Sigmoid colon (tissue), 7 donors: ENCODE results near the gene SELENOF. TPM values are rescaled to one million over a fixed set of nuclear protein-coding genes. Genes with fewer than 3 reads are reported as not detected.

Source experiments
- DNase-seq: peaks from one replicate; pipeline ENCODE4 v3.0.0-alpha.2; 2019
- H3K27ac ChIP-seq, 4 donors: fragments of 200-600 bp; sonication (generic); one replicate each; pipeline ENCODE4 v1.5.1; 2016 to 2019; ENCODE audit warnings: mild to moderate bottlenecking in 1 of 4
- H3K27me3 ChIP-seq, 3 donors: fragments of 200-600 bp; sonication (generic); one replicate each; pipeline ENCODE4 v1.5.1; 2019; ENCODE audit warnings: mild to moderate bottlenecking in 1 of 3
- H3K36me3 ChIP-seq, 4 donors: fragments of 200-600 bp; sonication (generic); one replicate each; pipeline ENCODE4 v1.5.1; 2016 to 2019
- H3K4me1 ChIP-seq, 4 donors: fragments of 200-600 bp; sonication (generic); one replicate each; pipeline ENCODE4 v1.5.1; 2017 to 2019
- H3K4me3 ChIP-seq, 4 donors: fragments of 200-600 bp; sonication (generic); one replicate each; pipeline ENCODE4 v1.5.1; 2017 to 2019; ENCODE audit warnings: mild to moderate bottlenecking in 2 of 4, moderate library complexity in 1 of 4
- H3K9me3 ChIP-seq, 4 donors: fragments of 200-600 bp in 3 of 4; sonication (generic) in 3 of 4; one replicate each; pipeline versions ENCODE4 v1.5.1 to v1.6.1; 2013 to 2019
- CTCF ChIP-seq, 4 experiments: fragments of 450-650 bp in 3 of 4; fragments of 200-600 bp in 1 of 4; IDR thresholded peaks; one replicate each; pipeline ENCODE4 v1.5.1; 2016 to 2019; ENCODE audit warnings: antibody characterized with exemption in 4 of 4, mild to moderate bottlenecking in 3 of 4, moderate library complexity in 2 of 4
- EP300 ChIP-seq, 4 donors: sonication (generic); formaldehyde crosslinking; IDR thresholded peaks; one replicate each; pipeline ENCODE4 v1.6.1; 2017; ENCODE audit warnings: antibody characterized with exemption in 4 of 4
- POLR2A ChIP-seq, 2 donors: fragments of 450-650 bp; IDR thresholded peaks; one replicate each; pipeline ENCODE4 v1.6.1; 2016; ENCODE audit warnings: antibody characterized with exemption in 2 of 2, mild to moderate bottlenecking in 2 of 2, moderate library complexity in 2 of 2
- POLR2AphosphoS5 ChIP-seq, 4 donors: sonication (generic); formaldehyde crosslinking; IDR thresholded peaks; one replicate each; pipeline ENCODE4 v1.6.1; 2017; ENCODE audit warnings: antibody characterized with exemption in 4 of 4
- WGBS, 2 donors: extraction: QIAGEN DNeasy Blood & Tissue Kit; methylation state at CpG; one replicate each; pipeline ENCODE4 v1.1.7; 2013; 5-methylcytosine and 5-hydroxymethylcytosine counted together
- intact Hi-C: fragments of 100-400 bp; cut with DNase I; formaldehyde crosslinking; loops from one replicate; pipeline ENCODE4 v1.15.1; 2023
- polyA plus RNA-seq, 3 donors: library from polyadenylated mRNA; stranded (reverse); fragments of 200-250 nt; gene quantifications; one replicate each; pipeline ENCODE4 v1.2.3, GENCODE V29; 2013
- total RNA-seq, 4 donors: library from RNA; depleted of rRNA; stranded (reverse); fragments of >200 nt; gene quantifications; one replicate each; pipeline ENCODE4 v1.1.0, GENCODE V29; 2016
- donor health status: healthy with polysubstance abuse.
- donor health status: Bipolar disorder and iron deficiency.
- donor health status: healthy.

The SELENOF gene
- total and polyA plus RNA-seq, 7 donors = 66.7 to 128 (median 77.0) TPM

- no peak for DNase-seq
- H3K27ac ChIP-seq = no peak overlapping the region
- WGBS, 2 donors = 97 to 98% methylated on average over 2 of the region's 2 CpGs
- no peaks in the 10 kb centered on the region for H3K36me3 ChIP-seq
- no peaks in the 10 kb centered on the region for H3K27me3 ChIP-seq
- intact Hi-C loops = no loop called here
- no peak for TF ChIP-seq POLR2A (IDR thresholded peaks at IDR 0.05)
- no peak for TF ChIP-seq CTCF (IDR thresholded peaks at IDR 0.05)
- no peak for TF ChIP-seq POLR2AphosphoS5 (IDR thresholded peaks at IDR 0.05)
- TF ChIP-seq EP300 (IDR thresholded peaks at IDR 0.05) = no peak
- no peak overlapping the region for H3K4me3 ChIP-seq
- no peaks in the 10 kb centered on the region for H3K4me1 ChIP-seq
- no peaks in the 10 kb centered on the region for H3K9me3 ChIP-seq
Observed at GRCh38 chr1:86860020-86860419, 53.9 kb downstream of the SELENOF start.

GRCh38 chr1:86858524-86859261 is 55.2 kb downstream of the SELENOF start:
- no peaks in the 10 kb centered on the region for H3K4me1 ChIP-seq
- no peak for DNase-seq
- intact Hi-C loops = no loop called here
- H3K36me3 ChIP-seq = no peaks in the 10 kb centered on the region
- no peak overlapping the region for H3K4me3 ChIP-seq
- WGBS, 2 donors = 92 to 98% methylated on average over 3 of the region's 3 CpGs
- H3K27me3 ChIP-seq = no peaks in the 10 kb centered on the region
- TF ChIP-seq EP300 (IDR thresholded peaks at IDR 0.05) = no peak
- no peak for TF ChIP-seq POLR2AphosphoS5 (IDR thresholded peaks at IDR 0.05)
- TF ChIP-seq CTCF (IDR thresholded peaks at IDR 0.05) = no peak
- no peak for TF ChIP-seq POLR2A (IDR thresholded peaks at IDR 0.05)
- H3K27ac ChIP-seq = no peak overlapping the region
- H3K9me3 ChIP-seq = no peaks in the 10 kb centered on the region

- Histone ChIP-seq H3K27me3 (no peaks in the 10 kb centered on the region), H3K4me1 (no peaks in the 10 kb centered on the region), H3K36me3 (no peaks in the 10 kb centered on the region), H3K9me3 (no peaks in the 10 kb centered on the region), H3K27ac (no peak overlapping the region), H3K4me3 (no peak overlapping the region)
- no peak for TF ChIP-seq CTCF (IDR thresholded peaks at IDR 0.05)
- TF ChIP-seq EP300 (IDR thresholded peaks at IDR 0.05) = no peak
- no peak for TF ChIP-seq POLR2AphosphoS5 (IDR thresholded peaks at IDR 0.05)
- TF ChIP-seq POLR2A (IDR thresholded peaks at IDR 0.05) = no peak
- 93 to 94% methylated on average over 6 of the region's 6 CpGs for WGBS, 2 donors
- intact Hi-C loops = no loop called here
- no peak for DNase-seq
Observed at GRCh38 chr1:86856196-86856595, 57.7 kb downstream of the SELENOF start.

- Histone ChIP-seq H3K36me3 (no peaks in the 10 kb centered on the region), H3K27me3 (no peaks in the 10 kb centered on the region), H3K4me1 (no peaks in the 10 kb centered on the region), H3K9me3 (no peaks in the 10 kb centered on the region), H3K27ac (no peak overlapping the region), H3K4me3 (no peak overlapping the region)
- WGBS, 2 donors = 93 to 99% methylated on average over 3 of the region's 3 CpGs
- DNase-seq = no peak
- TF ChIP-seq POLR2AphosphoS5 (IDR thresholded peaks at IDR 0.05) (no peak), EP300 (IDR thresholded peaks at IDR 0.05) (no peak), POLR2A (IDR thresholded peaks at IDR 0.05) (no peak), CTCF (IDR thresholded peaks at IDR 0.05) (no peak)
- intact Hi-C loops = no loop called here
Observed at GRCh38 chr1:86854352-86854751, 59.6 kb downstream of the SELENOF start.
